ENCODE data around the gene ZFYVE1. TPM values are rescaled to one million over a fixed set of nuclear protein-coding genes. Genes with fewer than 3 reads are reported as not detected.

ZFYVE1 gene
- total RNA-seq (10 to 100 TPM; 10.6 to 20.7 (median 14.8) TPM), polyA plus RNA-seq (1 to 10 TPM; 5.2 to 8.4 TPM)
- long read RNA-seq, donor 1, full-length matches to known transcripts = 11 of 27 reads
- long read RNA-seq, donor 1, partial matches to known transcripts = 13 of 27 reads
- long read RNA-seq, donor 1, other reads (novel, unspliced or antisense) = 3 of 27 reads
- long read RNA-seq, donor 2, full-length matches to known transcripts = 23 of 38 reads
- long read RNA-seq, donor 2, partial matches to known transcripts = 13 of 38 reads
- long read RNA-seq, donor 2, other reads (novel, unspliced or antisense) = 2 of 38 reads
- long read RNA-seq, donor 3, full-length matches to known transcripts = 2 of 12 reads
- long read RNA-seq, donor 3, partial matches to known transcripts = 3 of 12 reads
- long read RNA-seq, donor 3, other reads (novel, unspliced or antisense) = 7 of 12 reads

- TF ChIP-seq POLR2A (IDR thresholded peaks at IDR 0.05) (peak in 1 of 2 donors; percentile 84), CTCF (IDR thresholded peaks at IDR 0.05) (no peak)
- 1% methylated on average over 27 to 42 of the region's 42 CpGs for whole genome bisulfite sequencing, 4 donors
- ATAC-seq = peak; percentile 100
- Histone ChIP-seq H3K36me3 (peaks cover 0 to 26% (median 19%) of the 10 kb centered on the region in 9 donors), H3K9me3 (no peaks in the 10 kb centered on the region), H3K27me3 (no peaks in the 10 kb centered on the region), H3K4me1 (peaks cover 0 to 39% (median 21%) of the 10 kb centered on the region in 12 donors), H3K27ac (peak within 1 kb of the TSS; percentile 10 to 95 (median 83)), H3K4me3 (peak within 1 kb of the TSS; percentile 51 to 98 (median 76))
- intact Hi-C loops (cut with DNase I) = loop anchor here in 3 of 10 donors (1.0 to 2.0 kb wide), 2 partner anchors 31 to 32 kb away; partner anchors contain the start of gene RBM25 (in 3 of the 3)
- DNase-seq = peak; percentile 97 to 98 (median 98)
Observed at GRCh38 chr14:73026845-73027542, at the start of gene ZFYVE1. TSS of gene ZFYVE1 (minus strand) at chr14:73027106. CDS start at chr14:73024508, 2,598 bp downstream.

- intact Hi-C loops (cut with DNase I) = no loop called here
- TF ChIP-seq POLR2A (IDR thresholded peaks at IDR 0.05) (no peak), CTCF (IDR thresholded peaks at IDR 0.05) (no peak)
- H3K27me3 ChIP-seq = no peaks in the 10 kb centered on the region
- peaks cover 0 to 69% (median 49%) of the 10 kb centered on the region in 9 donors for H3K36me3 ChIP-seq
- peaks cover 0 to 18% (median 7%) of the 10 kb centered on the region in 12 donors for H3K4me1 ChIP-seq
- H3K27ac ChIP-seq = no peak overlapping the region
- no peak for ATAC-seq
- DNase-seq = no peak
- 94 to 97% (median 96%) methylated on average over 4 of the region's 4 CpGs for WGBS, 4 donors
- no peaks in the 10 kb centered on the region for H3K9me3 ChIP-seq
- H3K4me3 ChIP-seq = no peak overlapping the region
Observed at GRCh38 chr14:73069585-73069984, 42.7 kb upstream of the ZFYVE1 start.

- ATAC-seq = peak; percentile 7 to 41 (median 26)
- peak in 1 of 5 donors; percentile 15 for DNase-seq
- intact Hi-C loops (cut with DNase I) = loop anchor here in 3 of 10 donors (1.0 to 2.0 kb wide), 2 partner anchors 32 kb away; partner anchors contain the start of gene ZFYVE1 (in 3 of the 3)
- H3K9me3 ChIP-seq = no peaks in the 10 kb centered on the region
- H3K36me3 ChIP-seq = peaks cover 0 to 28% (median 11%) of the 10 kb centered on the region in 9 donors
- H3K27ac ChIP-seq = peak overlapping the region; percentile 77 to 97 (median 92)
- TF ChIP-seq POLR2A (IDR thresholded peaks at IDR 0.05) = no peak
- no peak for TF ChIP-seq CTCF (IDR thresholded peaks at IDR 0.05)
- no peaks in the 10 kb centered on the region for H3K27me3 ChIP-seq
- H3K4me1 ChIP-seq = peaks cover 6 to 48% (median 36%) of the 10 kb centered on the region in 12 donors
- peak overlapping the region; percentile 56 to 95 (median 87) for H3K4me3 ChIP-seq
- WGBS, 4 donors = 0 to 1% (median 0%) methylated on average over 27 of the region's 27 CpGs
Observed at GRCh38 chr14:73058922-73059673, 32.2 kb upstream of the ZFYVE1 start.

All from heart left ventricle (tissue), 16 donors.